Panc1 (cell line): Measurements from ENCODE around the gene OR52R1.

Experiments used
- CTCF ChIP-seq: fragments of 450-650 bp; IDR thresholded peaks from 2 replicates; pipeline ENCODE4 v1.5.1; 2017; ENCODE audit warnings: mild to moderate bottlenecking
- POLR2AphosphoS5 ChIP-seq: IDR thresholded peaks from 2 replicates; pipeline ENCODE4 v1.6.1; 2012; ENCODE audit warnings: mild to moderate bottlenecking, low read depth, low read length, moderate library complexity

DNA sequence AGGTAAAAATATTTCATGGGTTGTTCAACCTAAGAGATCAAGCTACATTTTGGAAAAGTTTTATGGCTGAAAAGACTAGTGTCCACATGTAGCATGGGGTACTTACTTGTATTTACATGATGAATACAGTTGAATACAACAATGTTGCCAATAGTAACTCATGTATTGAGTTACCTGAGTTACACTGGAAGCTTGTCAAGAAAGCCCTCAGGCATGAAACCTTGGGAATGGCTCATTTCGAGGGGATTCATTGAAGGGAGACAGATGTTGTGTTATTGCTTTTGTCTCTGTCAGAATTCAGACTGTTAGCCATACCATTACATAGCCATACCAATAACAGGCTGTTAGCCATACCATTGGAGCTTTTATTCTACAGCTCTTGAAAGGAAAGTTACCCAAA is 26.2 kb upstream of the OR52R1 start:
- TF ChIP-seq CTCF (no peak), POLR2AphosphoS5 (no peak)
